HG03025 (cell line): ENCODE measurements around the gene SMPX.

Experiments used
- ATAC-seq: cut with Tn5 transposase; IDR thresholded peaks from one replicate; pipeline ENCODE4 v1.9.1; 2021; ENCODE audit warnings: mild to moderate bottlenecking, moderate library complexity; ENCODE audit not compliant: unreplicated experiment, low FRiP score

The SMPX gene

GRCh38 chrX:21745756-21746155, 12.2 kb downstream of the SMPX start:
- ATAC-seq, result no peak

DNA sequence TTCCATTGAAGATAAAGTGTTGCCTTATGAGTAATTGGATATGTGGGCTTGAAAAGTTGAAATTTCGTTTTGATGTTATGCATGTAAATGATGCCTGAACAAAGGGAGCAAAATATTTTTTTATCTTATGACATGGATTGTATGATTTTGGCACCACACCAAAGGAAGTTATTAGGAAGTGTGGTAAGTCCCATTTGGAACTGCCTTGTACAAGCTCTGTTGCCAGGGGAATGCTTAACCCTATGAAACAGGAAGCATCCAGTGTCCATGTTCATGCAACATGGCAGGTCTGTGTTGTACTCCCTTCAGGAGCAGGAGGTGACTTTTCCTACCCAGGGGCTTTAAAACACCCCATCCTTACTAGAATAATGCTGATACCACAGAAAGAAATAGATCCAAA, 13.2 kb downstream of the SMPX start:
- no peak for ATAC-seq

DNA sequence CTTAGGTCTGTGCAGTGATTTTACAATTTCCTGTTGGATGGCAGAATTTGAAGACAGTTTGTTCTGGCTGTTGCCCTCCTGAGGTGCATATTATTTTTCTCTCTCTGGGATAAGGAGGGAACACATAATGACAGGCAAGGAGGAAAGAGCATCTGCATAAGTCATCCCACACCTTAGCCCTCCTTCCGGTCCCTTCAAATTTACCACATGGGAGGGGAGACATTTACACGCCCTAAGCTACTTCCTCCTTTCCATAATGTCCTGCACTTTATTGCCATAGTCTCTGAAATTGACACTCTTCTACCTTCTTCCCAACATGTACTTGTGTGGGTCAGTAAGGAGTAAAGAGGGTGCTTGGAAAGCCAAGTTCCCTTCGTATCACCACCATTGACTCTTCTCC, 13.9 kb downstream of the SMPX start:
- ATAC-seq, result no peak

DNA sequence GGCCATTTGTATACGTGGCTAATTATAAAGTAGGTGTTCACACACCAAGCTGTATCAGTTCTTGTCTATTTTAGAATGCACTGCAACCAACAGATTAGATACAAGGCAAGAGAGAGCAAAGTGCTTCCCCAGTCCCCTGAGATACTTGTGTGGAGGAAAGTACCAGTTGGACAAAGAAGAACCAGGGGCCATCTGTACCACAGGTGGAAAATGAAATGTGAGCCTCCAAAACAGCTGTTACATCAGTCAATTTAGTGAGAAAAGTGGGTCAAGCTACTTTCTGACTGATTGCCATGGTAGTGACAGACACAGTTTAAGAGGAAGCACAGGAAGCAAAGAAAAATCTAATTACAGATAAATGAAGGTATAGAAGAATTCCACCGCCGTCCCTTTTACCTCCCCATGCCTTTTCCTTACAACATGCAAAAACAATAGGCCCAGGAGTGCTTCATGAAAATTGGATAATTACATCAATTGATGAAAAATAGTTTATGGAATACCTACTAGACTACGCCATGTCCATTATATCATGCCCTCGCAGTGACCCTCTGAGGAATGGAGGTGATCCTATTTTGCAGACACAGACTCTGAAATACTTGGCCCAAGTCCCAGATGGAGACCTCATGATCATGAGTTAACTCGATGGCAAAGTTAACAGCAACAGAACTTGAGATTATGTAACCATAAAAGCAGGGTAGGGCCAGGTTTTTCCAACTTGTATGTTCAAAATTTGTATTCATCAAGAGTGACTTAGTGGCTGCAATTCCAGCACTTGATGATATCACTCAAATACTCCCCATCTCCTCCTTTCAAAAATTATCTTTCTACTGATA, 15.8 kb downstream of the SMPX start:
- no peak for ATAC-seq

DNA sequence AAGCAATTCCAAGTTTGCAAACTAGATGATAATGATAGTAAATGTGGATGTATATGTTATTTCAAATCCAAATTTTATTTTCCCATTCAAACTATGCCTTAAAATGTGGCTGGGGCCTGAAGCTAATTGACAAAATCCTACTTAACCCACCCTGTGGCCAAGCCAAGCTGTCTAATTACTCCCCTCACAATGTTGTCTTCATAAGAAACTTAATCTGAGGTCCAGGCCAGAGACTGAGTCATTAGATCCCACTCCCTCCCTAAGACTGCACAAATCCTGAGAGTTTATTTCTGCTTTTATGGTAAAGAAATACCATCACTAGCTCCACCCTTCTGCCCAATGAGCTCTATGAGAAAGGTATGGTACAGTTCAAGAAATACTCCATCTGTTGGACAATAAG, 16.6 kb downstream of the SMPX start:
- no peak for ATAC-seq

- ATAC-seq, result no peak
Measured at GRCh38 chrX:21740329-21741274, 17.3 kb downstream of the SMPX start.

- no peak for ATAC-seq
Measured at GRCh38 chrX:21738950-21739287, 19.0 kb downstream of the SMPX start.

GRCh38 chrX:21738210-21738949, 19.5 kb downstream of the SMPX start:
- no peak for ATAC-seq

GRCh38 chrX:21735768-21736127, 22.2 kb downstream of the SMPX start:
- no peak for ATAC-seq

- no peak for ATAC-seq
Measured at GRCh38 chrX:21735038-21735767, 22.7 kb downstream of the SMPX start.

GRCh38 chrX:21734175-21734574, 23.7 kb downstream of the SMPX start:
- ATAC-seq, result no peak

- no peak for ATAC-seq
Measured at GRCh38 chrX:21733705-21734104, 24.2 kb downstream of the SMPX start.

DNA sequence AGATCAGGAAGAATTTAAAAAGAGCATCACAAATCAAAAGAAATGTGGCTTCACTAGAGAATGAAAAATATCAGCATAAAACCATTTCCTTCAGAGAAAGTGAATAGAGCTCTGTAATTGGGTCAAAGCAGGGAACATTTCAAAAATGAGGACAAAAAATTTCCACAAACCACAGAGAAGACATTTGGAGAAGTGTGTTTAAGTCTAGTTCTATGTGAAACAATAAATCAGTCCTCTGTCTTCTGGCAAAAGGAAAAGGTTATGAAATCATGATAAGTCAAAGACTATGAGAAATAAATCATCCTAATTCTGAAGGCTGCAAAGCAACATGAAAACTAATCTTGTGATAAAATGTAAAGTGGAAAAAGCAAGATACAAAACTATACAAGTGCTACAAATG, 27.9 kb downstream of the SMPX start:
- no peak for ATAC-seq

DNA sequence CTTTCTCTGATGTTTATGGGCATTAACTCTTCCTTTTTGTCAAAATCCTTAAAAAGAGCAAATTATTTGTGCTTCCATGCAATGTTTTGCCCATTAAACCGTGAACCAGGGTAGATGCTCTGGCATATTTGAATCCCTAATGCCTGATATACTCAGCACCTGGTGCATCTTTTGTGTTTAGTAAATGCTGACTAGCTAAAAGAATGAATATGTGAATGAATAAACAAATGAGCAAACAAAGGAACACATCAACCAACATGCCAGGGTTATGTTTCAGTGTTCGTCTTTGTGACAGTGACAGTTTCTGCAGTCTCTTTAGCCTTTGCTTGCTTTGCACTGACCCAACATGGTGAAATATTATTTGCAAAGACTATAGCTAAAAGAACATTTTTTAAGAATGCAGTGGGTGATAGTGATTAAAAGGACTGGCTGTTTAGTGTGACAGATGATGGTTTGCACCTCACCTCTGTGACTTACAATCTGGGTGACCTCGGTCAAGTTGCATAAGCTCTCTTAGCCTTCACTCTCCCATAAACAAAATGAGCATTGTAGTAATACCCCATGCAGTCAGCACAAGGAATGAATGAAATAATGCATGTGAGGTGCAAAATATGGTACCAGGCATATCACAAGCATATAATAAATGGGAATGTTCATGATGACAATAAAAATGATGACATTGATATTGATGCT, 29.5 kb downstream of the SMPX start:
- no peak for ATAC-seq

- ATAC-seq, result no peak
Measured at GRCh38 chrX:21725916-21726315, 32.0 kb downstream of the SMPX start.

DNA sequence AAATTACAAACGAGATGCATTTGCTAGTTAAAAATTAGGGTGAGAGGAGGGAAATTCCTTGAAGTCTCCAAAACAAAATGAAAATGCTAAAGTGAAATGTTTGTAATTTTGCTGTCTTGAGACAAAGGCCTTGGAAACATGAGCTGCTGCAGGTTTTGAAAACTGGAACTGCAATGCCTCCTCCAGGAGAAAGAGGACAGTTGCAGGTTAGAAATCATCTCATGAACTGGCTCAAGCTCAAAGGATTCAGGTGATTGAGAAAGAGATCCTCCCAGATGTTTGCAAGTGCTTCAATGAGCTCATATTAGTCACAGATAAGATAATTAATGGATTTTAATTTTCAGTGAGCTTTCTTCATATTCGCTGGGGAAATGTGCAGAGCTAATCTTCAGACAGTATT, 32.4 kb downstream of the SMPX start:
- no peak for ATAC-seq

- ATAC-seq, result no peak
Measured at GRCh38 chrX:21723814-21724213, 34.1 kb downstream of the SMPX start.

DNA sequence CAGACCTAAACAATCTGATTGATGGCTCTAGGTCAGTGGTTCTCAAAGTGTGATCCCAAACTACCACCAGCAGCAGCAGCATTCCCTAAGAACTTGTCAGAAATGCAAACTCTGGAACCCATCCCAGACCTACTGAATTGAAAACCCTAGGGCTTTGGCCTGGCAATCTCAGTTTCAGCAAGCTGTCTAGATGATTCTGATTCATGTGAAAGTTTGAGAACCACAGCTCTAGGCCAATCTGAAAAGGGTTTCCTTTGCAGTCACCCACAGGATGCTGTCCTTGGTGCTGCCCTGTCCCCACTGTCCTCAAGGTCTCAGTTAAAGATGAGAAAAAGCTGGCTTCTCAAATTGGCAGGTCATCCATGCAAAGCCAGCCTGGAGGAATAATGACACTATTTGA, 34.8 kb downstream of the SMPX start:
- ATAC-seq, result no peak

- no peak for ATAC-seq
Measured at GRCh38 chrX:21721195-21721594, 36.7 kb downstream of the SMPX start.

DNA sequence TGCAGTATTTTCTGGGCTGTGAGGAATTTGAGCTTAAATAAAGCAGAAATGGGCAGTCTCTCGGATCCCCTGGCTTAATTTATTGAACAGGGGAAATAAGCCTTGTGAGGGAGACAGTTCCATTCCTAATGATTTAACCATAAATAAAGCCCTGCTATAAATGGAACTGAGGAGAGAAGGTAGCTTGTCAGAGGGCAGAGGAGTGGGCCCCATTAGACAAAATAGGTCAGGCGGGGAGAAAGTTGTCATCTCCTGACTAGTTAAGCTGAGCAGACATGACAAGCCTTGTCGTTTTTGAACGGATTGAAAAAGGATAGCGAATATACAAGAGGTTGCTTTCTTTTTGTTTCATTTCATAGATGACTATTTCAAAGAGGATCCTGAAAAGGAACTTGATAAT, 39.3 kb downstream of the SMPX start:
- ATAC-seq, result no peak
